GM21360 (cell line): Measurements from ENCODE around the gene PPEF1.

Experiments
- ATAC-seq: cut with Tn5 transposase; IDR thresholded peaks from one replicate; pipeline ENCODE4 v1.9.1; 2021; ENCODE audit warnings: mild to moderate bottlenecking, moderate library complexity; ENCODE audit not compliant: unreplicated experiment

Gene PPEF1

DNA sequence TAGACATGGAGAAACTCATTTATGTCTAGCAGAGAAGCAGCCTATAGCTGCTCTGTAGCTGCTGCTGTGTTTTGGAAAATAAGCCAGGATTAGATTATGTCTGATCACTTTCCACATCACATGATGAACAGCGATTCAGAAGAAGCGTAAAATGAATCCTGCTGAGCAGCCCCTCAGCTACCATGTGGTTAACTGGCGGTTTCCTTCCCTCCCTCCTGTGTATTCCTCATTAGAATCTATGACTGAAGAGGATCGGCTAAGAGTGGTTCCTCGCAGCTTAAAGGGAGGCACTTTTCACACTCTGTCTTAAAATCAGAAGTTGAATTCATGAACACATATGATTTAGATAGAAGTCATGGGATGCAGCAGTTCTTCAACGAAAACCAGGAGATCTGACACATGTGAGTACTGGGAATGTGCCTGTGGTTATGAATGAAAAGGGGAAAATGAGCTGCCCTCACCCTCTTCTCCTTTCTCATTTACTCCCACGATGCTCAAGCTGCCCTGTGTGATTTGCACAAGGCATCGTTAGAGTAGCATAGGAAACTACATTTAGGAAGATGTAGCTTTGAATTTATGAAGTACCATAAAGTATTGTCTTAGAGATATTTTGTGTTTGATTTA lies at the start of gene PPEF1:
Gene PPEF1 (plus strand): TSS at position 220 of the 624 bp plus-strand sequence. CDS start 136 bp downstream, at position 356.
- ATAC-seq = no peak

DNA sequence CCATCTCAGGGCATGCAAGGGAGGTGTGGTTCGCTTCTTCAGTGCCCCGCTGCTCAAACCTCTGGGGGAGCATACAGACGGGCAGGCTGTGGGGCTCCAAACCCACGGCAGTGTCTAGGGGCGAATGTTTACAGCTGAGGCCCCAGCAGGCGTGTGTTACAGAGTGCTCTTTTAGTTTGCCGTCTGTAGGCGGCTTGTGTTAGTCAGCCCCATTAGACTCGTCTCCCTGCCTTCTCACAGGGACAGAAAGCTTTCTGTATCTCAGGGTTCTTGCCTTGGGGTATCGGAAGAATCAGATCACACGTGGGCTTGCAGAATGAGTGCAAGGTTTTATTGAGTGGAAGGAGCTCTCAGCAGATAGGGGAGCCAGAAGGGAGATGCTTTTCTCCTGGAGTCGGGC lies 46.2 kb upstream of the PPEF1 start:
- ATAC-seq = no peak

GRCh38 chrX:18664947-18665346 lies 42.5 kb upstream of the PPEF1 start:
- ATAC-seq = no peak

GRCh38 chrX:18666614-18667013 lies 40.8 kb upstream of the PPEF1 start:
- ATAC-seq = no peak

- no peak for ATAC-seq
Measured at GRCh38 chrX:18668071-18668835, 39.2 kb upstream of the PPEF1 start.

- ATAC-seq = no peak
Measured at GRCh38 chrX:18672008-18672407, 35.4 kb upstream of the PPEF1 start, which contains the start of gene RS1. RS1 (minus strand) TSS chrX:18672108; CDS start chrX:18672068, 40 bp downstream.

- peak; percentile 36 for ATAC-seq
Measured at GRCh38 chrX:18674417-18674787, 33.0 kb upstream of the PPEF1 start.

GRCh38 chrX:18674788-18675735 lies 32.4 kb upstream of the PPEF1 start:
- peak; percentile 76 for ATAC-seq

DNA sequence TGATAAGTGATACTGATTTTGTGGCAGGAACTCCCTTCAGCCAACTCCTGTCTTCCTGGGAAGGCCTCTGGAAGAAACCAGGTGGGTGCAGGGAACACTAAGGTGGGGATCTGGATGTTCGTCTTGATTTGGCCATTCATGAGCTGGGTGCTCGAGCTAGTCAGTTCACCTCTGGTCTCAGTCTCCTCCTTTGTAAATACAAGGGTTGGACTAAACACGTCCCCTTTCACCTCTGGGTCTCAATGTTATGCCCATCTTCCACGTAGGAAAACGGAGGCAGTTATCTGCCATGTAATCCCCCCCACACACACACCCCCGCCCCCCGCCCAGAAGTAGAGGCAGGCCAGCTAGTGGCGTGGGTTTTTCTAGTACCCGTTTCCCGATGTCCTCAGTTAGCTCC lies 31.4 kb upstream of the PPEF1 start:
- no peak for ATAC-seq

DNA sequence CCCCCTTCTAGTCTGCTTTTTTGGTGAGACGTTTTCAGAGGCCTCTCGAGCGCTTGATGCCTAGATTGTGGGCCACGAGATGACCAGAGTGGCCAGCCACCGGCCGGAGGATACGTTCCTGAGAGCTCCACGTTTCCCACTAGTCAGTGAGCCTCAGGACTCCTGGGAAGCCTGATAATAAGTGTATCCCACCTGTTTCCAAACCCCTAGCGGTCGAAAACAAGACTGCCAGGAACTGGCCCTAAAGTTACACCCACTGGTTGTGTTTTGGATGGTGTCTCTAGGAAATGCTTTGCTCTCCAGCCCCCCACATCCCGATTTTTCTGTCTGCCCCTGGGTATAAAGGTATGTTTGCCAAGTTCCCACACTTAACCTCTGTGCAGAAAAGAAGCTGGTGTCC lies 31.0 kb upstream of the PPEF1 start:
- no peak for ATAC-seq

GRCh38 chrX:18677161-18677869 lies 30.1 kb upstream of the PPEF1 start:
- ATAC-seq = no peak

DNA sequence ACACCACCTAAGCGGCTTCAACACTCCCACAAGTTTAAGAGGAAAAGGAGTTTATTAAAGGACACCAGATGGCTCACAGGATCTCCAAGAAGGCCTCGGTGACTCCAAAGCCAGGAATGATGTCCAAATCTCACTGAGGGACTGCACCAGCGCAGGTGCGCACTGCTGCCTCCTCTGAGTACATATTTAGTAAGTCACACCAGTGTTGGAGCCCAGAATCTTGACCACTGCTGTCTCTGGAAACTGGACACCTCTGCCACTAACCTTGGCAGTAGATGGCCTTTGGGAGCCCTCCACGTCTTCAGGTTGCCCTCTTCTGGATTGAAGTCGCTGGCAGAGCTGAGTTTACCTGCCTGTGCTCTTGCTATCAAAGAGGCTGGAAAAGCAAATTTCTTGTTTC lies 25.4 kb upstream of the PPEF1 start:
- ATAC-seq = no peak

- no peak for ATAC-seq
Measured at GRCh38 chrX:18682979-18683387, 24.5 kb upstream of the PPEF1 start.

DNA sequence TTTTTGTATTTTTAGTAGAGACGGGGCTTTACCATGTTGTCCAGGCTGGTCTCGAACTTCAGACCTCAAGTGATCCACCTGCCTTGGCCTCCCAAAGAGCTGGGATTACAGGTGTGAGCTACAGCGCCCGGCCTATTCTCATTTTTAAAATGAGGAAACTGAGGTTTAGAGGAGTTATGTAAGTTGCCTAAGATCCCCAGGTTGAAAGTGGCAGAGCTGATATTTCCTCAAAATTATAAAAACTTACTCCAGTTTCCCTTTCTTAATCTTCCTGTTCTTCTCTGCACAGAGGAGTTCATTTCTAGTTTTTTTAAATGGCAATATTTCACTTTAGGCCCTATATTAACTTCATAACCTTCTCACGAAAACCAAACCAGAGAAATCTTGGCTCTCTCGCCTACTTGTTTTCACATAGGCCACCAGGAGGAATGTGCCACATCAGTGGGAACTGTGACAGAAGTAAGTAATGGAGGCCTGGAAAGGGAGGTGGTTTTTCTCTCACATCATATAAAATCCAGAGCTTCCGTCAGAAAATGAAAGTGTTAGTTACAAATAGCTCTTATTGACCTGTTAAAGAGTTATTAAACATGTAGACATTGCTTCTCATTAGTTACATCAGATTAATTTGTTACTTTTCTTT lies 19.5 kb upstream of the PPEF1 start:
- ATAC-seq = no peak

DNA sequence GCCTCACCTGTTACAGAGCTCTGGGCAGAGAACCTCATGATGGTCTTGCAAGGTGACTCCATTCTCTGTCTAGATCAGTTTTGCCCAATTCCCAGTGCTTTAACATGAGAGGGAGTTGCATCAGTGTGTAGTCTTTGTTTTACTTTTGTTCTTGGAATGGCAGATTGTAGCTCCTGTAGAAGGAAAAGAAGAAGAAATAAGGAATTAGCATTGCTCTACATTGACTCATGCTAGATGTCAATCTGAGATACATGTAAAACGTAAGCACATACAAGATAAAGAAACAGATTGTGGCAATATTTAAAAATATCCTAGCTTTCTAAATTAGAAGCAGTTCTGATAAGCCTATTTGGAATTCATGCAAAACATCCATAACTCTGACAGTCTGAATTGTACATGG lies 16.0 kb upstream of the PPEF1 start:
- ATAC-seq = no peak

DNA sequence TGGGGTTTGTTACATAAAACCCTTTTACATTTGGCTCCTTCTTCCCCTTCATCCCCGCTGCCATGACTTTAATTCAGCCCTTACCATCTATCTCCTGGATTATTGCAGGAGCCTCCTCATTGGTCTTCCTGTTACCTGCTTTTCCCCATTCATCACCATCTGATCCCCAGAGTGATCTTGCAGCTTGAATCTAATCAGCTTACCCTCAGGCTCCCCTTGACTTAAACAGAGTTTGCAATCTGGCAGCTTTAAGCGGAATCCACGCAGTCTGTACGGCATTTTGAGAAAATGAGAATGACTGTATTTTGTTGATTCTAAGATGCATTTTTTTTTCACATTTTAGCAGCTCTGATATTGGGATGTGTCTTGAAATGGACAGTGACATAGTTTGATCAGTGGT lies 14.9 kb upstream of the PPEF1 start:
- no peak for ATAC-seq

DNA sequence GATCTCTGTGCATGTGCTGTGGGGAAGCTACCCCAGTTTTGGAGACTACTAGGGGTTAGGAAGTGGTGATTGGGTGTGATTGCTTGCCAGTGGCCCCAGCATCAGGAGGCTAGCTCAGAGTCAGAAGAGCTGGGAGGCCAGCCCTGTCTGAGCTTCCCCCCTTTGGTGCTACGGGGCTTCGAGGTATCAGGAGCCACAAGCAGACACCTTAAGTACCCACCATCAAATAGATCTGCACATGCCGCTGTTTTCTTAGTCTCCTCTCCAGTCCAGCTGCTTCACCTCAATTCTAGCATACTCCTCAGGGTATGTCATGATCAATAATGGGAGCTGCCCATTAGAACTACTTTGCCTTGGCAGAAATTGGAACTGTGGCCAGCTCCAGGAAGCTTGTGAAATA lies 10.8 kb upstream of the PPEF1 start:
- no peak for ATAC-seq

DNA sequence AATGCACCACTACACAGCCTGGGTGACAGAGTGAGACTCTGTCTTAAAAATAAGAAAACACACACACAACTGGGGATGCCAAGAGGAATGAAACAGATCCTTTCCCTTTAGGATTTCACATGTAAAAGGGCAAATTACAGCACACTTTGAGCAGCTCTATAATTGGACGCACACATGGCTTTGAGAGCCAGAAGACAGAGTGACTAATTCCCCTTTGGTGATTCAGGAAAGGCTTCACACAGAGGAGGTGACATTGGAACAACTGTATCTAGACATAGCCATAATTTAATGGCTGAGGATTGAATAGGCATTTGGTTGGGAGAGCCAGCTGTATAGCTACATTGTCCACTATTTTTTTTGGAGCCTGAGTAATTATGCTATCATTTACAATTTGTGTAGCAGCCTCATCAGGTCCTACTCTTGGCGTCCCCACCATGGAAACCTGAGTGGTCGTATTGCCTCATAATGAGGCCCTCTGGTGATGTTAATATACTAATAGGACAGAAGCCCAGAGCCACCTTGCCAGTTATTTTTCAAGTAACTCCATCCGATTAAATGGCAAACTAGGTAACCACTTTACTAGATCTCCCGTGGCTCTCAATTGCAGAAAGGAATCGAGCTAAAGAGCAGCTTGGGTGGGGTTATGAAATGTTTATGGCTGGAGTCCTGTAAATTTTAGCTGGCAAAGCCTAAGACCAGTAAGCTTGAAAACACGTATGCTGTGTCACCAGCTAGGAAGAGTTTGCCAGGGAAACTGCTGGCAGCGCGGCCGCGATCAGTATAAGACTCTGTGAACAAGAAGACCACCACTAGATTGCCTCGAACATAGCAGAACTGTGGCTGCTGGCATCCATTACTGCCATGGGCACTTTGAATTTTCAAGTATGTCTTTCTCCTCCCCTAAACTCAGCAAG lies 8.5 kb upstream of the PPEF1 start:
- ATAC-seq = no peak

DNA sequence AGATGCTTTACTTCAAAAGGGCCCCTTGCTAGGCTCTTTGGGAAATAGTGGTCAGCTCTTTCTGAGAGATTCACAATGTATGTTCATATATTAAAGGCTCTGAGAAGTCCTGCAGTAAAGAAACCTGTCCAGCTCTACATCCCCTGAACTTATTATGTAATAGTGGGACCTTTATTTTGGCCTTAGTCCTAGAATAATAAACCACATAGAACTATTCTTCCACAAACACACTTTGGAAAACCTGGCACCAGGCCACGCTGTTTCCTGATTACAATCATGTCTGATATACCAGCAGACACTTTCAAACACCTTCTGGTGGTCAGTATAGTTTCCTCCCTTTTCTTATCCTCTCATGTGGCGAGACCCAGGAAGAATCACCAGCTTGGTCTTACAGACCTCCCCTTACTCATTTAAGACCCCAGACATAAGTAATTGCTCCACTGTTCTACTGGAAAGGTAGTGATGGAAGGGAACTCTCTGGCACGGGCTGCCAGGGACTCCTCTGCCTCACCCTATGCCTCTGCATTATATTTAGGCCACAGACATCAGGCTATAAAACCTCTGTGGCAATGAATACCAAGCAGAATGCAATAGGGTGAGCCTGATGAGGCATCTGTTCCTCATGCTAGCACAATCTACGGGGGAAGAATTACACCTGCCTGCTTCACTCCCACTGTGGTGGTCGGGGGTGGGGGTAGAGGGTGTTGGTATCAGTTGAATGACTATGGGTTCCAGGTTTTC lies 5.7 kb upstream of the PPEF1 start:
- ATAC-seq = no peak
